ENCODE data around the gene FGF2.
"Not testable (repeated sequence)": the region's sequence is repeated elsewhere in the genome, so short reads cannot be mapped to it uniquely, and the experiment has no call there.

FGF2 gene

DNA sequence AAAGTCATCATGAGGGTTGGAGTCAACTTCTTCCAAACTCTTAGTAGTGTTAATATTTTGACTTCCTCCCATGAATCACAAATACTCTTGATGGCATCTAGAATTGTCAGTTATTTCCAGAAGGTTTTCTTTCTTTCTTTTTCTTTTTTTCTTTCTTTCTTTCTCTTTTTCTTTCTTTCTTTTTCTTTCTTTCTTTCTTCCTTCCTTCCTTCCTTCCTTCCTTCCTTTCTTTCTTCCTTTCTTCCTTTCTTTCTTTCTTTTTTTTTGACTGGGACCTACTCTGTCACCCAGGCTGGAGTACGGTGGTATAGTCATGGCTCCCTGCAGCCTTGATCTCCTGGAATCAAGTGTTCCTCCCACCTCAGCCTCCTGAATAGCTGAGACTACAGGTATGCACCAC is 17.8 kb downstream of the FGF2 start:
- not testable (repeated sequence) for H3K27me3 ChIP-seq (ENCODE audit: control insufficient read depth in 3 of 3, insufficient read depth in 3 of 3, low read depth in 1 of 3, low read length in 3 of 3); H3K9ac ChIP-seq (ENCODE audit: low read depth, low read length, poor library complexity); H4K91ac ChIP-seq (ENCODE audit: low read depth, low read length, poor library complexity); H2BK120ac ChIP-seq (ENCODE audit: low read depth, low read length); H3K14ac ChIP-seq (ENCODE audit: low read length); H2AFZ ChIP-seq (ENCODE audit: low read length); H2AK5ac ChIP-seq (ENCODE audit: low read depth, low read length); H3K4me3 ChIP-seq (ENCODE audit: low read length in 2 of 2); H3K27ac ChIP-seq (replicated peaks; ENCODE audit: low read length); H3K4me2 ChIP-seq (ENCODE audit: insufficient read depth, low read length, poor library complexity, severe bottlenecking); H3K23ac ChIP-seq (ENCODE audit: low read depth, low read length, poor library complexity); H3K4ac ChIP-seq (ENCODE audit: low read length); H3K4me1 ChIP-seq (ENCODE audit: control insufficient read depth in 2 of 2, insufficient read depth in 1 of 2, low read depth in 1 of 2, low read length in 2 of 2); DNase-seq (ENCODE audit: low spot score); H2BK15ac ChIP-seq (ENCODE audit: low read length); H4K8ac ChIP-seq (ENCODE audit: low read depth, low read length); H3K79me1 ChIP-seq (ENCODE audit: low read depth, low read length); H3K18ac ChIP-seq (ENCODE audit: low read length); H2BK5ac ChIP-seq (ENCODE audit: low read length); H2BK12ac ChIP-seq (ENCODE audit: low read length)
- no CpG with 5 or more reads among the region's 1 CpG for WGBS, 2 donors (ENCODE audit: extremely low coverage in 2 of 2, insufficient read length in 2 of 2, insufficient replicate concordance in 1 of 2)
- H3K9me3 ChIP-seq (replicated peaks in 1 of 2; ENCODE audit: control insufficient read depth in 2 of 2, insufficient read depth in 1 of 2, low read depth in 1 of 2, low read length in 2 of 2): peaks cover 2 to 29% of the 10 kb centered on the region in 2 donors
- H3K36me3 ChIP-seq (replicated peaks in 1 of 2; ENCODE audit: control insufficient read depth in 2 of 2, insufficient read depth in 2 of 2, low read length in 2 of 2): peaks cover 8 to 18% of the 10 kb centered on the region in 2 donors

DNA sequence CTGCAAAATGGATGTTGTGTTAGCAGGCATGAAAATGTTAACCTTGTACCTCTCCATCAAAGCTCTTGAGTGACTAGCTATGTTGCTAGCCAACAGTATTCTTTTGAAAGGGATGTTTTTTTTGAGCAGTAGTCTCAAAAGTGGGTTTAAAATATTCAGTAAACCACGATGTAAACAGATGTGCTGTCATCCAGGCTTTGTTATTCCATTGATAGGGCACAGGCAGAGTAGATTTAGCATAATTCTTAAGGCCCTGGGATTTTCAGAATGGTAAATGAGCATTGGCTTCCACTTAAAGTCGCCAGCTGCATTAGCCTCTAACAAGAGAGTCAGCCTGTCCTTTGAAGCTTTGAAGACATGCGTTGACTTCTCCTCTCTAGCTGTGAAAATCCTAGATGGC is 18.4 kb downstream of the FGF2 start:
- H2AFZ ChIP-seq (ENCODE audit: low read length): no peak overlapping the region
- H2AK5ac ChIP-seq (ENCODE audit: low read depth, low read length): no peak overlapping the region
- H3K23ac ChIP-seq (ENCODE audit: low read depth, low read length, poor library complexity): no peak overlapping the region
- no peak overlapping the region for H2BK15ac ChIP-seq (ENCODE audit: low read length)
- H4K8ac ChIP-seq (ENCODE audit: low read depth, low read length): no peak overlapping the region
- H3K9ac ChIP-seq (ENCODE audit: low read depth, low read length, poor library complexity): no peak overlapping the region
- H3K27ac ChIP-seq (replicated peaks; ENCODE audit: low read length): no peak overlapping the region
- H3K4me1 ChIP-seq (ENCODE audit: control insufficient read depth in 2 of 2, insufficient read depth in 1 of 2, low read depth in 1 of 2, low read length in 2 of 2): peaks cover 0 to 2% of the 10 kb centered on the region in 2 donors
- no peak overlapping the region for H3K18ac ChIP-seq (ENCODE audit: low read length)
- no peak overlapping the region for H2BK5ac ChIP-seq (ENCODE audit: low read length)
- H3K14ac ChIP-seq (ENCODE audit: low read length): no peak overlapping the region
- peaks cover 2 to 23% of the 10 kb centered on the region in 2 donors for H3K9me3 ChIP-seq (replicated peaks in 1 of 2; ENCODE audit: control insufficient read depth in 2 of 2, insufficient read depth in 1 of 2, low read depth in 1 of 2, low read length in 2 of 2)
- H4K91ac ChIP-seq (ENCODE audit: low read depth, low read length, poor library complexity): no peak overlapping the region
- no CpG with 5 or more reads among the region's 3 CpGs for WGBS, 2 donors (ENCODE audit: extremely low coverage in 2 of 2, insufficient read length in 2 of 2, insufficient replicate concordance in 1 of 2)
- H3K4me2 ChIP-seq (ENCODE audit: insufficient read depth, low read length, poor library complexity, severe bottlenecking): no peak overlapping the region
- H3K4me3 ChIP-seq (ENCODE audit: low read length in 2 of 2): no peak overlapping the region
- no peak for DNase-seq (ENCODE audit: low spot score)
- H2BK120ac ChIP-seq (ENCODE audit: low read depth, low read length): no peak overlapping the region
- no peak overlapping the region for H3K4ac ChIP-seq (ENCODE audit: low read length)
- H3K79me1 ChIP-seq (ENCODE audit: low read depth, low read length): peaks cover 7% of the 10 kb centered on the region
- H3K36me3 ChIP-seq (replicated peaks in 1 of 2; ENCODE audit: control insufficient read depth in 2 of 2, insufficient read depth in 2 of 2, low read length in 2 of 2): peaks cover 6 to 11% of the 10 kb centered on the region in 2 donors
- H3K27me3 ChIP-seq (ENCODE audit: control insufficient read depth in 3 of 3, insufficient read depth in 3 of 3, low read depth in 1 of 3, low read length in 3 of 3): no peaks in the 10 kb centered on the region
- H2BK12ac ChIP-seq (ENCODE audit: low read length): no peak overlapping the region

DNA sequence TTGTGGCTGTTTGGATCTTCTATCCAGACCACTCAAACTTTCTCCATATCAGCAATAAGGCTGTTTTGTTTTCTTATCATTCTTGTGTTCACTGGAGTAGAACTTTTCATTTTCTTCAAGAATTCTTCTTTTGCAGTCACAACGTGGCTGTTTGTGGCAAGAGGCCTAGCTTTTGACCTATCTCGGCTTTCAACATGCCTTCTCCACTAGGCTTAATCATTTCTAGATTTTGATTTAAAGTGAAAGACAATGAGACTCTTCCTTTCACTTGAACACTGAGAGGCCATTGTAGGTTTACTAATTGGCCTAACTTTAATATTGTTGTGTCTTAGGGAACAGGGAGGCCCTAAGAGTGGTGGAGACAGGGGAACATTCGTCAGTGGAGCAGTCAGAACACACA is 19.1 kb downstream of the FGF2 start:
- no CpG with 5 or more reads among the region's 3 CpGs for WGBS, 2 donors (ENCODE audit: extremely low coverage in 2 of 2, insufficient read length in 2 of 2, insufficient replicate concordance in 1 of 2)

DNA sequence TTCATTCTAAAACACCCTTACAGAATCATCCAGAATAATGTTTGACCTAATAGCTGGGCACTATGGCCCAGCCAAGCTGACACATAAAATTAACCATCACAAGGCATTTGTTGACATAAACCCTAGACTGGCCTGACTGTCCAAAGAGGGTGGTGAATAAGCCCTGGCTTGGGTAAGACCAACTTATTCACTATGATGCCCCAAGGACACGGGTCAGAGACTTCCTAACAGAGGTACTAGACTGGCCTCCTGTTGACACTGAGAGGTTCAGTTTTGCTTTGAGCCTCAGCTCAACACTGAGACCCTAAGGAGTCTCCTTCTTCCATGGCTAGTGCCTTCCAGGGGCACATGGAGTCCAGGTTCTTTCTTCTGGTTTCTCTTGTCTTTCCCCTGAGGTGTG is 21.3 kb downstream of the FGF2 start:
- Histone ChIP-seq H3K18ac (ENCODE audit: low read length) (no peak overlapping the region), H3K23ac (ENCODE audit: low read depth, low read length, poor library complexity) (no peak overlapping the region), H2BK12ac (ENCODE audit: low read length) (no peak overlapping the region), H2BK5ac (ENCODE audit: low read length) (no peak overlapping the region), H2BK120ac (ENCODE audit: low read depth, low read length) (no peak overlapping the region), H3K14ac (ENCODE audit: low read length) (no peak overlapping the region), H2AFZ (ENCODE audit: low read length) (no peak overlapping the region), H3K4me1 (ENCODE audit: control insufficient read depth in 2 of 2, insufficient read depth in 1 of 2, low read depth in 1 of 2, low read length in 2 of 2) (peaks cover 0 to 2% of the 10 kb centered on the region in 2 donors), H3K4me2 (ENCODE audit: insufficient read depth, low read length, poor library complexity, severe bottlenecking) (no peak overlapping the region), H3K27me3 (ENCODE audit: control insufficient read depth in 3 of 3, insufficient read depth in 3 of 3, low read depth in 1 of 3, low read length in 3 of 3) (no peaks in the 10 kb centered on the region), H3K4me3 (ENCODE audit: low read length in 2 of 2) (no peak overlapping the region), H2AK5ac (ENCODE audit: low read depth, low read length) (no peak overlapping the region), H3K4ac (ENCODE audit: low read length) (no peak overlapping the region), H4K8ac (ENCODE audit: low read depth, low read length) (no peak overlapping the region), H2BK15ac (ENCODE audit: low read length) (no peak overlapping the region), H3K9ac (ENCODE audit: low read depth, low read length, poor library complexity) (no peak overlapping the region), H4K91ac (ENCODE audit: low read depth, low read length, poor library complexity) (no peak overlapping the region), H3K36me3 (replicated peaks in 1 of 2; ENCODE audit: control insufficient read depth in 2 of 2, insufficient read depth in 2 of 2, low read length in 2 of 2) (peaks cover 0 to 4% of the 10 kb centered on the region in 2 donors), H3K9me3 (replicated peaks in 1 of 2; ENCODE audit: control insufficient read depth in 2 of 2, insufficient read depth in 1 of 2, low read depth in 1 of 2, low read length in 2 of 2) (peaks cover 2 to 19% of the 10 kb centered on the region in 2 donors), H3K79me1 (ENCODE audit: low read depth, low read length) (peaks cover 7% of the 10 kb centered on the region), H3K27ac (replicated peaks; ENCODE audit: low read length) (no peak overlapping the region)
- DNase-seq (ENCODE audit: low spot score): no peak
- WGBS, 2 donors (ENCODE audit: extremely low coverage in 2 of 2, insufficient read length in 2 of 2, insufficient replicate concordance in 1 of 2): no CpG with 5 or more reads among the region's 1 CpG

More for the DNA sequence above, 19.1 kb downstream of the FGF2 start:
- Histone ChIP-seq H2BK12ac (ENCODE audit: low read length) (no peak overlapping the region), H3K4me1 (ENCODE audit: control insufficient read depth in 2 of 2, insufficient read depth in 1 of 2, low read depth in 1 of 2, low read length in 2 of 2) (peaks cover 0 to 2% of the 10 kb centered on the region in 2 donors), H2AK5ac (ENCODE audit: low read depth, low read length) (no peak overlapping the region), H3K4me3 (ENCODE audit: low read length in 2 of 2) (no peak overlapping the region), H3K23ac (ENCODE audit: low read depth, low read length, poor library complexity) (no peak overlapping the region), H3K18ac (ENCODE audit: low read length) (no peak overlapping the region), H4K8ac (ENCODE audit: low read depth, low read length) (no peak overlapping the region), H4K91ac (ENCODE audit: low read depth, low read length, poor library complexity) (no peak overlapping the region), H3K14ac (ENCODE audit: low read length) (no peak overlapping the region), H2BK15ac (ENCODE audit: low read length) (no peak overlapping the region), H3K9me3 (replicated peaks in 1 of 2; ENCODE audit: control insufficient read depth in 2 of 2, insufficient read depth in 1 of 2, low read depth in 1 of 2, low read length in 2 of 2) (peaks cover 2 to 19% of the 10 kb centered on the region in 2 donors), H3K36me3 (replicated peaks in 1 of 2; ENCODE audit: control insufficient read depth in 2 of 2, insufficient read depth in 2 of 2, low read length in 2 of 2) (peaks cover 4% of the 10 kb centered on the region in 2 donors), H2BK5ac (ENCODE audit: low read length) (no peak overlapping the region), H2BK120ac (ENCODE audit: low read depth, low read length) (no peak overlapping the region), H3K4ac (ENCODE audit: low read length) (no peak overlapping the region), H3K27me3 (ENCODE audit: control insufficient read depth in 3 of 3, insufficient read depth in 3 of 3, low read depth in 1 of 3, low read length in 3 of 3) (no peaks in the 10 kb centered on the region), H2AFZ (ENCODE audit: low read length) (no peak overlapping the region), H3K4me2 (ENCODE audit: insufficient read depth, low read length, poor library complexity, severe bottlenecking) (no peak overlapping the region), H3K27ac (replicated peaks; ENCODE audit: low read length) (no peak overlapping the region), H3K9ac (ENCODE audit: low read depth, low read length, poor library complexity) (no peak overlapping the region), H3K79me1 (ENCODE audit: low read depth, low read length) (peaks cover 7% of the 10 kb centered on the region)
- DNase-seq (ENCODE audit: low spot score): no peak
